Erythroblast (primary cell): ENCODE results near the gene CNTRL.

ENCODE experiments used
- GATA1 ChIP-seq: IDR thresholded peaks from 2 replicates; pipeline ENCODE4 v1.6.1; 2011; ENCODE audit warnings: low read depth, mild to moderate bottlenecking, control low read depth, low read length, moderate library complexity
- POLR2A ChIP-seq: IDR thresholded peaks from 2 replicates; pipeline ENCODE4 v1.6.1; 2011; ENCODE audit warnings: mild to moderate bottlenecking, low read length

- TF ChIP-seq POLR2A (no peak), GATA1 (no peak)
Measured at GRCh38 chr9:121034529-121034928, 40.2 kb upstream of the CNTRL start.
